ENCODE results near the gene ZNF827.

GRCh38 chr4:145739845-145740244 lies 198.8 kb downstream of the ZNF827 start:
- TF ChIP-seq YY1 (IDR thresholded peaks at IDR 0.05; ENCODE audit: insufficient read depth, insufficient read length), result no peak
- TF ChIP-seq ZNF274 (IDR thresholded peaks at IDR 0.05; ENCODE audit: low read depth, low read length), result no peak

Measured in NT2/D1 (cell line).